Hepatocyte (in vitro differentiated cells): ENCODE measurements around the gene RAP1GAP2. TPM values are rescaled to one million over a fixed set of nuclear protein-coding genes. Genes with fewer than 3 reads are reported as not detected.

Source experiments
- DNase-seq: peaks from one replicate; pipeline ENCODE4 v3.0.0-alpha.2; 2016; ENCODE audit warnings: low spot score
- H2AFZ ChIP-seq: fragments of 200-600 bp; sonication (generic); 2 replicates; pipeline ENCODE4 v1.6.0; 2016; ENCODE audit warnings: antibody characterized with exemption, mild to moderate bottlenecking
- H3K27ac ChIP-seq: fragments of 200-600 bp; sonication (generic); 2 replicates; pipeline ENCODE4 v1.5.1; 2016; ENCODE audit warnings: mild to moderate bottlenecking
- H3K27me3 ChIP-seq: fragments of 200-600 bp; sonication (generic); 2 replicates; pipeline ENCODE4 v1.6.1; 2016
- H3K36me3 ChIP-seq: fragments of 200-600 bp; sonication (generic); replicated peaks from 2 replicates; pipeline ENCODE4 v1.5.1; 2016; ENCODE audit warnings: low read depth; ENCODE audit not compliant: insufficient read depth
- H3K4me1 ChIP-seq: fragments of 200-600 bp; sonication (generic); 2 replicates; pipeline ENCODE4 v1.5.1; 2016; ENCODE audit warnings: mild to moderate bottlenecking, moderate library complexity; ENCODE audit not compliant: insufficient read depth
- H3K4me2 ChIP-seq: fragments of 200-600 bp; sonication (generic); 2 replicates; pipeline ENCODE4 v1.6.0; 2016
- H3K4me3 ChIP-seq: fragments of 200-600 bp; sonication (generic); 2 replicates; pipeline ENCODE4 v1.5.1; 2016; ENCODE audit warnings: mild to moderate bottlenecking
- H3K79me2 ChIP-seq: fragments of 200-600 bp; sonication (generic); 2 replicates; pipeline ENCODE4 v1.6.0; 2017; ENCODE audit warnings: mild to moderate bottlenecking
- H3K9me2 ChIP-seq: fragments of 200-600 bp; sonication (generic); replicated peaks from 2 replicates; pipeline ENCODE4 v1.6.0; 2017; ENCODE audit warnings: mild to moderate bottlenecking; ENCODE audit not compliant: insufficient read depth
- H3K9me3 ChIP-seq: fragments of 200-600 bp; sonication (generic); 2 replicates; pipeline ENCODE4 v1.5.1; 2016; ENCODE audit warnings: low read depth, mild to moderate bottlenecking
- H4K20me1 ChIP-seq: fragments of 200-600 bp; sonication (generic); 2 replicates; pipeline ENCODE4 v1.6.0; 2016; ENCODE audit warnings: mild to moderate bottlenecking; ENCODE audit not compliant: insufficient read depth, poor library complexity, severe bottlenecking
- EZH2 ChIP-seq: fragments of 200-600 bp; sonication (generic); IDR thresholded peaks from 2 replicates; pipeline ENCODE4 v1.6.1; 2016; ENCODE audit warnings: antibody characterized with exemption, mild to moderate bottlenecking, borderline replicate concordance
- EZH2phosphoT487 ChIP-seq: fragments of 200-600 bp; sonication (generic); IDR thresholded peaks from one replicate; pipeline ENCODE4 v1.6.1; 2018; ENCODE audit warnings: antibody characterized with exemption, mild to moderate bottlenecking, low read depth, moderate library complexity; ENCODE audit not compliant: unreplicated experiment, severe bottlenecking
- WGBS: methylation state at CpG from one replicate; pipeline ENCODE4 v1.1.6; 2016; ENCODE audit warnings: low lambda C conversion rate; ENCODE audit errors: missing lambda C conversion rate; 5-methylcytosine and 5-hydroxymethylcytosine counted together
- polyA plus RNA-seq: library from polyadenylated mRNA; unstranded; fragments of >200 nt; fragmentation: Nextera tagmentation; extraction: Ambion mirVana; gene quantifications from 2 replicates; pipeline ENCODE4 v1.2.1, GENCODE V29; 2016
- total RNA-seq: library from RNA; depleted of rRNA; stranded (reverse); fragments of >200 nt; gene quantifications from 2 replicates; pipeline ENCODE4 v1.2.3, GENCODE V29; 2014
- TF ChIP-seq, protein P1 (sequence below): fragments of 200-600 bp; sonication (generic); IDR thresholded peaks from 2 replicates; pipeline ENCODE4 v1.5.1; 2016; ENCODE audit warnings: antibody characterized with exemption, mild to moderate bottlenecking; ENCODE audit not compliant: poor library complexity

Gene RAP1GAP2
- total and polyA plus RNA-seq, 2 experiments from 2014 or later, result 3.0 to 10.0 TPM

DNA sequence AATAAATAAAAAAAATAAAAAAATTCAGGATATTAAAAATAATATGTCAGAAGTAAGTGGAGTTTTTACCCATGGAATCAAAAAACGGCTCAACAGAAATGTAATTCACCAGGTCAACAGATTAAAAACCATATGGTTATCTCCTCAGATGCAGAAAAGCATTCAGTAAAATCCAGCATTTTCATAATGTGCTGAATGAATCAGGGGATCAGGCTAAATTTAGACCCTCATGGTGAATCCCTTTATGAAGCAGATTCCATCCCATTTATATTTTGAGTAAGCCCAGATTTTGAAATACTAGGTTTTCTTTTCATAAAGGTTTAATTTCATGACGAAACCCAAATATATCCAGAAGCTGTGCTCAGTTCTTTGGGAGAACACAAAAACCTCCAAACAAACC is 182.8 kb downstream of the RAP1GAP2 start:
- no peaks in the 10 kb centered on the region for H3K4me1 ChIP-seq
- H3K36me3 ChIP-seq, result no peaks in the 10 kb centered on the region
- no peaks in the 10 kb centered on the region for H4K20me1 ChIP-seq
- no peaks in the 10 kb centered on the region for H3K9me2 ChIP-seq
- no peak overlapping the region for H2AFZ ChIP-seq
- no peaks in the 10 kb centered on the region for H3K9me3 ChIP-seq
- H3K27ac ChIP-seq, result no peak overlapping the region
- no peaks in the 10 kb centered on the region for H3K27me3 ChIP-seq
- DNase-seq, result no peak
- no peak for TF ChIP-seq EZH2
- TF ChIP-seq, protein P1, sequence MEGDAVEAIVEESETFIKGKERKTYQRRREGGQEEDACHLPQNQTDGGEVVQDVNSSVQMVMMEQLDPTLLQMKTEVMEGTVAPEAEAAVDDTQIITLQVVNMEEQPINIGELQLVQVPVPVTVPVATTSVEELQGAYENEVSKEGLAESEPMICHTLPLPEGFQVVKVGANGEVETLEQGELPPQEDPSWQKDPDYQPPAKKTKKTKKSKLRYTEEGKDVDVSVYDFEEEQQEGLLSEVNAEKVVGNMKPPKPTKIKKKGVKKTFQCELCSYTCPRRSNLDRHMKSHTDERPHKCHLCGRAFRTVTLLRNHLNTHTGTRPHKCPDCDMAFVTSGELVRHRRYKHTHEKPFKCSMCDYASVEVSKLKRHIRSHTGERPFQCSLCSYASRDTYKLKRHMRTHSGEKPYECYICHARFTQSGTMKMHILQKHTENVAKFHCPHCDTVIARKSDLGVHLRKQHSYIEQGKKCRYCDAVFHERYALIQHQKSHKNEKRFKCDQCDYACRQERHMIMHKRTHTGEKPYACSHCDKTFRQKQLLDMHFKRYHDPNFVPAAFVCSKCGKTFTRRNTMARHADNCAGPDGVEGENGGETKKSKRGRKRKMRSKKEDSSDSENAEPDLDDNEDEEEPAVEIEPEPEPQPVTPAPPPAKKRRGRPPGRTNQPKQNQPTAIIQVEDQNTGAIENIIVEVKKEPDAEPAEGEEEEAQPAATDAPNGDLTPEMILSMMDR, result no peak
- TF ChIP-seq EZH2phosphoT487, result no peak
- no peak overlapping the region for H3K4me2 ChIP-seq
- 98% methylated on average over 2 of the region's 2 CpGs for WGBS
- no peaks in the 10 kb centered on the region for H3K79me2 ChIP-seq
- H3K4me3 ChIP-seq, result no peak overlapping the region

DNA sequence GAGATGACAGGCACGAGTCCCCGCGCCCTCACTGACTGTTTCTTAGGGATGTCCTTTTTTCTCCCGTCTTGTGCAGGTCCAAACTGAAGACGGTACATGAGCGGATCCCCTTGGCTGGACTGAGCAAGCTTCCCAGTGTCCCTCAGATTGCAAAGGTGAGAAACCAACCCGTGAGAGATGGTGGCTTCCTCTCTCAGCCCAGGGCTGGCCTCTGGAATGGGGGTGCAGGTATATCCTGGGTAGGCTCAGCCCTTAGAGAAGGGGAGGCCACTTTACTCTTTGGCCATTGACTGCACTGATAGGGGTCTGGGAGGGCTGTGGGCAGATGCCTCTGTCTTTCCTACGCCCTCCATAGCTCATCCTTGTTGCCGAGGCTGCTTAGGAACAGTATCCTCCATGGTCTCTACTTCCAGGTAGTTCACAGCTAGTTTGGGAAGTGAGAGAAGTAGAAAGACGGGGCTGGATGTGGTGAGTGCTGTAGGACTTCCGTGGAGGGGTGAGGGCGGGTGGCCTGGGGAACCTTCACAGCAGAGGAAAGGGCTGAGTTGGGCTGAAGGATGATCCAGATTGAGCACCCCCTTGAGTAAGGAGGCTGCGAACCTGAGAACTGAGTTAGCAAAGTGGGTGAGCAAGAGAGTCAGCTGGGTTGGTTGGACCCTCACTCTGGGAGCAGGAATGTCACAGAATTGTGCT is 184.1 kb downstream of the RAP1GAP2 start:
- Histone ChIP-seq H3K79me2 (no peaks in the 10 kb centered on the region), H3K4me2 (no peak overlapping the region), H3K9me3 (no peaks in the 10 kb centered on the region), H4K20me1 (no peaks in the 10 kb centered on the region), H3K27ac (no peak overlapping the region), H2AFZ (no peak overlapping the region), H3K4me1 (no peaks in the 10 kb centered on the region), H3K4me3 (no peak overlapping the region), H3K27me3 (no peaks in the 10 kb centered on the region), H3K36me3 (no peaks in the 10 kb centered on the region), H3K9me2 (no peaks in the 10 kb centered on the region)
- WGBS, result 96% methylated on average over 12 of the region's 13 CpGs
- DNase-seq, result no peak
- TF ChIP-seq EZH2, result no peak
- TF ChIP-seq EZH2phosphoT487, result no peak
- TF ChIP-seq, protein P1, result no peak

DNA sequence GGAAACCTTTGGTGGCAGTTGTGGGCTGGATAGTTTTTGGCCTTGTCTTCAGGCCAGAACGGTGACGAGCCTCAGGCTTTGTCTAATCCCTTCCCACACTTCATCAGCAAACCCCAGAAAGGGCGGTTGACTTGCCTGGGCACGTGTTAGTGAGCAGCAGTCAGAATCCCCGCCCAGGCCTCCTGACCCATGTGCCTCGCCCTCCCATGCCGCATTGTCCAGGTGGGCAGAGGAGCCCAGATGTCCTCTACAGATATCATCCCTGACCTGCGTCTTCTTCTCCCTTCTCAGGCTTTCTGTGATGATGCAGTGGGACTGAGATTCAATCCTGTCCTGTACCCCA is 184.6 kb downstream of the RAP1GAP2 start:
- Histone ChIP-seq H3K9me3 (no peaks in the 10 kb centered on the region), H3K4me2 (no peak overlapping the region), H3K27me3 (no peaks in the 10 kb centered on the region), H2AFZ (no peak overlapping the region), H3K4me1 (no peaks in the 10 kb centered on the region), H3K4me3 (no peak overlapping the region), H3K9me2 (no peaks in the 10 kb centered on the region), H3K36me3 (no peaks in the 10 kb centered on the region), H3K27ac (no peak overlapping the region), H3K79me2 (no peaks in the 10 kb centered on the region), H4K20me1 (no peaks in the 10 kb centered on the region)
- no peak for DNase-seq
- 96% methylated on average over 8 of the region's 8 CpGs for WGBS
- TF ChIP-seq, protein P1, result no peak
- TF ChIP-seq EZH2phosphoT487 (no peak), EZH2 (no peak)
